GM19452 (cell line): ENCODE results near the gene ADPRH.

ENCODE experiments used
- ATAC-seq: cut with Tn5 transposase; IDR thresholded peaks from one replicate; pipeline ENCODE4 v1.9.1; 2021; ENCODE audit not compliant: unreplicated experiment

Gene ADPRH

GRCh38 chr3:119595639-119596334 is 16.5 kb downstream of the ADPRH start:
- no peak for ATAC-seq

- ATAC-seq = no peak
These were observed 17.1 kb downstream of the ADPRH start for GRCh38 chr3:119596398-119596797.

GRCh38 chr3:119597548-119598288 is 18.4 kb downstream of the ADPRH start, which contains the start of gene PLA1A:
TSS of gene PLA1A (plus strand) at chr3:119597885. CDS start at chr3:119597914, 29 bp downstream.
- no peak for ATAC-seq

- peak; percentile 47 for ATAC-seq
These were observed 19.3 kb downstream of the ADPRH start for GRCh38 chr3:119598410-119599098.

- no peak for ATAC-seq
These were observed 20.4 kb downstream of the ADPRH start for GRCh38 chr3:119599558-119600174.

GRCh38 chr3:119600732-119601131 is 21.4 kb downstream of the ADPRH start:
- ATAC-seq = peak; percentile 73

GRCh38 chr3:119601154-119601553 is 21.9 kb downstream of the ADPRH start:
- ATAC-seq = no peak

GRCh38 chr3:119602676-119603075 is 23.4 kb downstream of the ADPRH start:
- no peak for ATAC-seq

GRCh38 chr3:119604878-119605277 is 25.6 kb downstream of the ADPRH start:
- no peak for ATAC-seq

- ATAC-seq = no peak
These were observed 29.2 kb downstream of the ADPRH start for GRCh38 chr3:119608405-119609000.

- no peak for ATAC-seq
These were observed 30.0 kb downstream of the ADPRH start for GRCh38 chr3:119609301-119609700.

- no peak for ATAC-seq
These were observed 32.4 kb downstream of the ADPRH start for GRCh38 chr3:119611664-119612063.

GRCh38 chr3:119613201-119613600 is 33.9 kb downstream of the ADPRH start:
- ATAC-seq = no peak

GRCh38 chr3:119613872-119614271 is 34.6 kb downstream of the ADPRH start:
- no peak for ATAC-seq

- no peak for ATAC-seq
These were observed 36.8 kb downstream of the ADPRH start for GRCh38 chr3:119616056-119616455.

GRCh38 chr3:119619094-119619493 is 39.8 kb downstream of the ADPRH start:
- no peak for ATAC-seq

- ATAC-seq = no peak
These were observed 41.6 kb downstream of the ADPRH start for GRCh38 chr3:119620899-119621298.

- no peak for ATAC-seq
These were observed 44.9 kb downstream of the ADPRH start for GRCh38 chr3:119624002-119624720.

- no peak for ATAC-seq
These were observed 46.3 kb downstream of the ADPRH start for GRCh38 chr3:119625451-119626153.

GRCh38 chr3:119626196-119626595 is 46.9 kb downstream of the ADPRH start:
- ATAC-seq = no peak
